ENCODE measurements around the gene ATG4B.

GRCh38 chr2:241615522-241616052 is 21.9 kb upstream of the ATG4B start:
- TF ChIP-seq CTCF (IDR thresholded peaks at IDR 0.05; ENCODE audit: poor library complexity, severe bottlenecking) (no peak), MXI1 (conservative IDR thresholded peaks at IDR 0.05; ENCODE audit: poor library complexity, severe bottlenecking) (no peak), EZH2 (IDR thresholded peaks at IDR 0.05; ENCODE audit: borderline replicate concordance, insufficient read depth, low read length, poor library complexity, severe bottlenecking) (no peak), EP300 (conservative IDR thresholded peaks at IDR 0.05; ENCODE audit: poor library complexity, severe bottlenecking) (no peak), SMC3 (conservative IDR thresholded peaks at IDR 0.05; ENCODE audit: poor library complexity) (no peak), RAD21 (conservative IDR thresholded peaks at IDR 0.05) (no peak)
- TF ChIP-seq, protein P1, sequence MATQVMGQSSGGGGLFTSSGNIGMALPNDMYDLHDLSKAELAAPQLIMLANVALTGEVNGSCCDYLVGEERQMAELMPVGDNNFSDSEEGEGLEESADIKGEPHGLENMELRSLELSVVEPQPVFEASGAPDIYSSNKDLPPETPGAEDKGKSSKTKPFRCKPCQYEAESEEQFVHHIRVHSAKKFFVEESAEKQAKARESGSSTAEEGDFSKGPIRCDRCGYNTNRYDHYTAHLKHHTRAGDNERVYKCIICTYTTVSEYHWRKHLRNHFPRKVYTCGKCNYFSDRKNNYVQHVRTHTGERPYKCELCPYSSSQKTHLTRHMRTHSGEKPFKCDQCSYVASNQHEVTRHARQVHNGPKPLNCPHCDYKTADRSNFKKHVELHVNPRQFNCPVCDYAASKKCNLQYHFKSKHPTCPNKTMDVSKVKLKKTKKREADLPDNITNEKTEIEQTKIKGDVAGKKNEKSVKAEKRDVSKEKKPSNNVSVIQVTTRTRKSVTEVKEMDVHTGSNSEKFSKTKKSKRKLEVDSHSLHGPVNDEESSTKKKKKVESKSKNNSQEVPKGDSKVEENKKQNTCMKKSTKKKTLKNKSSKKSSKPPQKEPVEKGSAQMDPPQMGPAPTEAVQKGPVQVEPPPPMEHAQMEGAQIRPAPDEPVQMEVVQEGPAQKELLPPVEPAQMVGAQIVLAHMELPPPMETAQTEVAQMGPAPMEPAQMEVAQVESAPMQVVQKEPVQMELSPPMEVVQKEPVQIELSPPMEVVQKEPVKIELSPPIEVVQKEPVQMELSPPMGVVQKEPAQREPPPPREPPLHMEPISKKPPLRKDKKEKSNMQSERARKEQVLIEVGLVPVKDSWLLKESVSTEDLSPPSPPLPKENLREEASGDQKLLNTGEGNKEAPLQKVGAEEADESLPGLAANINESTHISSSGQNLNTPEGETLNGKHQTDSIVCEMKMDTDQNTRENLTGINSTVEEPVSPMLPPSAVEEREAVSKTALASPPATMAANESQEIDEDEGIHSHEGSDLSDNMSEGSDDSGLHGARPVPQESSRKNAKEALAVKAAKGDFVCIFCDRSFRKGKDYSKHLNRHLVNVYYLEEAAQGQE (IDR thresholded peaks at IDR 0.05; ENCODE audit: borderline replicate concordance) = no peak

Data from neural cell (in vitro differentiated cells).